Tibial nerve (tissue), 4 donors: ENCODE results near the gene NRG2. TPM values are rescaled to one million over a fixed set of nuclear protein-coding genes. Genes with fewer than 3 reads are reported as not detected.

Source experiments
- DNase-seq, 2 donors: peaks; one replicate each; pipeline ENCODE4 v3.0.0-alpha.2; 2019; ENCODE audit warnings: low spot score in 2 of 2
- H3K27ac ChIP-seq, 4 donors: fragments of 200-600 bp; sonication (generic) in 3 of 4; one replicate each; pipeline ENCODE4 v1.5.1; 2017 to 2019; ENCODE audit warnings: mild to moderate bottlenecking in 1 of 4
- H3K27me3 ChIP-seq, 2 donors: fragments of 200-600 bp; sonication (generic) in 1 of 2; one replicate each; pipeline versions ENCODE4 v1.5.1 to v1.6.0; 2017 to 2019
- H3K36me3 ChIP-seq, 3 donors: fragments of 200-600 bp; sonication (generic); one replicate each; pipeline ENCODE4 v1.5.1; 2018 to 2019
- H3K4me1 ChIP-seq, 4 donors: fragments of 200-600 bp; sonication (generic) in 3 of 4; one replicate each; pipeline ENCODE4 v1.5.1; 2017 to 2019
- H3K4me3 ChIP-seq, 4 donors: fragments of 200-600 bp; sonication (generic) in 3 of 4; one replicate each; pipeline ENCODE4 v1.5.1; 2017 to 2019; ENCODE audit warnings: mild to moderate bottlenecking in 1 of 4, moderate library complexity in 1 of 4
- H3K9me3 ChIP-seq, 4 donors: fragments of 200-600 bp; sonication (generic) in 3 of 4; one replicate each; pipeline ENCODE4 v1.5.1; 2017 to 2019
- CTCF ChIP-seq, 5 experiments: fragments of 200-600 bp in 3 of 5; fragments of 450-650 bp in 2 of 5; sonication (generic) in 3 of 5; IDR thresholded peaks; one replicate each; pipeline ENCODE4 v1.5.1; 2016 to 2019; ENCODE audit warnings: antibody characterized with exemption in 5 of 5, mild to moderate bottlenecking in 3 of 5, moderate library complexity in 2 of 5
- EP300 ChIP-seq, 2 donors: sonication (generic); formaldehyde crosslinking; IDR thresholded peaks; one replicate each; pipeline ENCODE4 v1.6.1; 2017; ENCODE audit warnings: antibody characterized with exemption in 2 of 2, mild to moderate bottlenecking in 1 of 2
- POLR2A ChIP-seq, 2 donors: fragments of 450-650 bp; IDR thresholded peaks; one replicate each; pipeline ENCODE4 v1.6.1; 2017; ENCODE audit warnings: antibody characterized with exemption in 2 of 2, mild to moderate bottlenecking in 2 of 2, moderate library complexity in 2 of 2
- WGBS, 2 donors: methylation state at CpG; one replicate each; pipeline ENCODE4 v1.1.5; 2018; 5-methylcytosine and 5-hydroxymethylcytosine counted together
- small RNA-seq: library from RNA; depleted of rRNA; stranded (forward); fragments of <200 nt; gene quantifications from one replicate; pipeline ENCODE3, GENCODE V24; 2016
- total RNA-seq, 4 donors: library from RNA; depleted of rRNA; stranded (reverse); fragments of >200 nt; gene quantifications; one replicate each; pipeline ENCODE4 v1.1.0, GENCODE V29; 2016

Gene NRG2
- total RNA-seq, 4 donors from 2014 or later = 2.0 to 5.1 (median 3.4) TPM

- no peak for DNase-seq
- Histone ChIP-seq H3K36me3 (no peaks in the 10 kb centered on the region), H3K9me3 (no peaks in the 10 kb centered on the region), H3K27me3 (peaks cover 0 to 67% of the 10 kb centered on the region in 2 donors), H3K4me1 (peaks cover 0 to 13% (median 5%) of the 10 kb centered on the region in 4 donors), H3K27ac (no peak overlapping the region), H3K4me3 (no peak overlapping the region)
- 25 to 63% methylated on average over 1 to 3 of the region's 3 CpGs for WGBS, 2 donors
- TF ChIP-seq POLR2A (IDR thresholded peaks at IDR 0.05) (no peak), CTCF (IDR thresholded peaks at IDR 0.05) (no peak), EP300 (IDR thresholded peaks at IDR 0.05) (no peak)
Observed at GRCh38 chr5:139797335-139797734, 245.8 kb downstream of the NRG2 start.

Small RNAs within 50 kb of the gene (small RNA-seq; reads per million reads assigned to genes)
- not detected for gene RF00019

Other genes with a start within 250 kb of the NRG2 start
- gene PSD2, start 247.5 kb downstream of the NRG2 start, total RNA-seq = under 1 TPM in 3 of 4 donors, not detected in 1; under 0.01 to 0.30 (median 0.21) TPM
- gene PURA, start 70.8 kb upstream of the NRG2 start, total RNA-seq = 10 to 100 TPM; 35.1 to 56.8 (median 42.5) TPM
- 10 to 100 TPM; 16.5 to 28.6 (median 27.1) TPM for gene IGIP, start 82.6 kb upstream of the NRG2 start, total RNA-seq
- gene CYSTM1, start 131.9 kb upstream of the NRG2 start, total RNA-seq = 10 to 100 TPM; 44.9 to 77.6 (median 63.5) TPM